HG03045 (cell line): ENCODE results near the gene WDR37.
"Not testable (repeated sequence)": the region's sequence is repeated elsewhere in the genome, so short reads cannot be mapped to it uniquely, and the experiment has no call there.

Experiments used
- ATAC-seq: cut with Tn5 transposase; IDR thresholded peaks from one replicate; pipeline ENCODE4 v1.9.1; 2021; ENCODE audit warnings: mild to moderate bottlenecking, moderate library complexity; ENCODE audit not compliant: unreplicated experiment

WDR37 gene

DNA sequence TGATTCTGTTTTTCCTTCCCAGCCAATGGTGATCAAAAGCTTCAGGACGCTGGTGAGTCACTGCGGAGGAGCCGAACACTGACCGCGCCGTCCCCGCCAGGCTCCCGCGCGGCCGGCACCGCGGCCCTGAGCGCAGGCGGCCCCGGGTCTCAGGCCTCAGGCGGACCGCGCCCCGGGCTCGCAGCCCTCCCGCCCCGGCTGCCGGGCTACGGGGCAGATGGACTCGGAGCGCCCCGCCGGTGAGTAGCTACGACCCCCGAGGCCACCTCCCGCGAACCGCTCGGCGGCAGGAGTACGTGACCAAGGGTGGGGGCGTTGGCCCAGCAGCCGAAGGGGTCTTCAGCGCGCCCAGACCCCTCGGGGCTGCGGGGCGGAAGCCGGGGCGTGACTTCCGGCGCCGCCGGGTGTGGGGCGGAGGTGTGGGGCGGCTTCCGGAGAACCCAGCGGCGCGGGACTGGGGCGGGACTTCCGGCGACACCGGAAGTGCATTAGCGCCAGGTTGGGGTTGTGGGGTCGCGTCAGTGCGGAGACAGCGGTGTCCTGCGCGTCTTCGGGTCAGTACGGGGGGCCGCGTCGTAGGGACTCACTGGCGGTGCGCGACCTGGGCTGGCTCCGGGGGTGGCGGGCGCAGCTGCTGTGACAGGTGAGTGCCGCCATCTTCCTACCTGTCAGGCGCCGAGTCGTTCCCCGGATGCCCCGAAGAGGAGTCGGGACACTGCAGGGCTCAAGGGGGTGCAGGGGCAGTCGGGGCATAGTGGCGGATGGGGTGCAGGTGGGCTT, at the start of gene WDR37:
Gene WDR37, plus strand, starts transcription at position 60 of the 780 bp plus-strand sequence. CDS start 15,771 bp downstream, outside the sequence.
- ATAC-seq, result peak; percentile 97

- no peak for ATAC-seq
Observed at GRCh38 chr10:1006573-1006972, 49.6 kb upstream of the WDR37 start.

- no peak for ATAC-seq
Observed at GRCh38 chr10:1007583-1007982, 48.6 kb upstream of the WDR37 start.

DNA sequence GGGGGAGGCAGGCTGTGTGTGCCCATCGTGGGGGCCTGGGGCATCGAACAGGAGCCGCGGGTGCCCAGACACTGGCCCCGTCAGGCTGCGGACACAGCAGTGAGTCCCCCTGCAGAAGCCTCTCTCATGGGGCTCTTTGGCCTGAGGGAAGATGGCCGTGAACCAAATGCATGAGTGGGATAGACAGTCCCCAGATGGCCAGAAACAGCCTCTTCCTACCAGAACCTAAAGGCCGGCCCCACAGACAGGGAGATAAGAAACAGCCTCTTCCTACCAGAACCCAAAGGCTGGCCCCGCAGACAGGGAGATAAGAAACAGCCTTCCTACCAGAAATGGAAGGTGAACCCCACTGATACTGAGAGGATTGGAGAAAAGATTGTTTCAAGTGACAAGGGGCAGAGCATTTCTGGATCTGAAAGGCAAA, 47.1 kb upstream of the WDR37 start:
- no peak for ATAC-seq

DNA sequence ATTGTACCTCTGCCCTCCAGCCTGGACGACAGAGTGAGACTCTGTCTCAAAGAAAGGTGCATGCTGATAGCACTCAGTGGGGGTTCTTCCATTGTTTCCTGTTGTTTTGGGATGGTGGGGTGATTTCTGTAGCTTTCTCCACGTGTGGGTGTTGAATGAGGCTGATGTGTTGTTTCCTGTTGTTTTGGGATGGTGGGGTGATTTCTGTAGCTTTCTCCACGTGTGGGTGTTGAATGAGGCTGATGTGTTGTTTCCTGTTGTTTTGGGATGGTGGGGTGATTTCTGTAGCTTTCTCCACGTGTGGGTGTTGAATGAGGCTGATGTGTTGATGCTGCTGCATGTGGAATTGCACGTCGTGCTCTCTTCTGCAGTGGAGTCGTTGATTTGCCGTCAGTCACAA, 46.2 kb upstream of the WDR37 start:
- ATAC-seq, result not testable (repeated sequence)

DNA sequence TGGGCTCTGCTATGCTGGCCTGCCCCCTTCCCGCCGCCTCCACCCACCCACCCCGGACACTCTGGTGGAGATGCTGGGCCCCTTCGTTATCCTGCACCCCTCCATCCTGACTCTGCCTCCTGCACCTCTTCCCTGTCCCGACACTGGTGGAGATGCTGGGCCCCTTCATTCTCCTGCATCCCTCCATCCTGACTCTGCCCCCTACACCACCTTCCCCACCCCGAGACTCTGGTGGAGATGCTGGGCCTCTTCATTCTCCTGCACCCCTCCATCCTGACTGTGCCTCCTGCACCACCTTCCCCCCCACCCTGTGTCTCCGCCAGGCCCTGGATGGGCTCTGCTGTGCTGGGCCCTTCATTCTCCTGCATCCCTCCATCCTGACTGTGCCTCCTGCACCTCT, 45.5 kb upstream of the WDR37 start:
- no peak for ATAC-seq

DNA sequence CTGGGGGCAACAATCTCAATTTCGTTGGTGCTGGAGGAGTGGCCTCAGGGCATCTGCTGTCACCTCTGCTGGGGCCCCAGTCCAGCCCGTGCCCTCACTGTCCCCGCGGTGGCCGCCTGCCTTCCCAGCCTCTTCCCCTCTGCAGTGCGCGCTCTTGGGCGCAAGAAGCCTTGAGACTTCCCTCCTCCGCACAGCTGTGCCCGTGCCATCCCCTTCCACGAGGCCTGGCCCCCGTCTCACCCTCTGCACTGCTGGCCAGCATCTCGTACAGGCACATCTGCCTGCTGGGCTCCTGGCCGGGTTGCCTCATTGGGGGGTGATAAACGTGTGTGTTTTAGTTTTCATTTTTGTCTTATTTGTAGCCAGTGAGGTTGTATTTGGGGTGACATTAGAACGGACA, 44.5 kb upstream of the WDR37 start:
- ATAC-seq, result no peak

GRCh38 chr10:1015688-1016087, 40.5 kb upstream of the WDR37 start:
- ATAC-seq, result no peak

DNA sequence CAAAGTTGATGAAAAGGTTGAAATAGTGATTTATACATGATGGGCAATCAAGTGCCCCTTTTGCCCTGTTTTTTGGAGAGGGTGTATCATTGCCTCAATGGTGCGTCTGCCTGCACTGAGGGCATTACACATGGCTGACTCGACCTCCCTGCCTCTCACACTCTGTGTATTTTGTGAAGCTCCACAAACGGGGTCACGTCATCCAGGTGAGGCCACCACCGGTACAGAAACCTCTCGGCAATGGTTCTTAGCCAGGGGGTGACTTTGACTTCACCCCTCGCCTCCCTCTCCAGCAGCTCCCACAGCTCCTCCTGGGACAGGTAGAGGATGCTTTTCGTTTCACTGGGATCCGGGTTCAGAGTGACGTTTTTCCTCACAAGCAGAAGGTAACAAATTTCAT, 36.8 kb upstream of the WDR37 start:
- ATAC-seq, result no peak

- no peak for ATAC-seq
Observed at GRCh38 chr10:1020460-1020859, 35.7 kb upstream of the WDR37 start.

DNA sequence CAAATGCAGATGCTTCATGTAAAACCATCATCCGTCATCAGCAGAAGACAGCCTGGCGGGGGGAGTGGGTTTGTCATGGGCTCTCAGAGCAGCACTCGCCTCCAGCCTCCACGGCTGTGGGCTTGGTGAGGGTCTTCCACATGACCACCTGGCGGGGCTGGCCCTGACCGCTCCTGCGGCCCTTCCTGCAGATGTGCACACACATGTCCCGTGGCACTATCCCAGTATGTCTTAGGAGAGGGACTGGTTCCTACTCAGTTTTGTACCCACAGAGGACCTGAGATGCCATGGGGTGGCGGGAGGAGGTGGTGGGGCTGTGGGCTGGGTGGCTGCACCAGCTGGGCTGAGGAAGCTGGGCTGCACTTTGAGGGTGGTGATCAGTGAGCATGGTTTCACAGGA, 35.2 kb upstream of the WDR37 start:
- no peak for ATAC-seq

DNA sequence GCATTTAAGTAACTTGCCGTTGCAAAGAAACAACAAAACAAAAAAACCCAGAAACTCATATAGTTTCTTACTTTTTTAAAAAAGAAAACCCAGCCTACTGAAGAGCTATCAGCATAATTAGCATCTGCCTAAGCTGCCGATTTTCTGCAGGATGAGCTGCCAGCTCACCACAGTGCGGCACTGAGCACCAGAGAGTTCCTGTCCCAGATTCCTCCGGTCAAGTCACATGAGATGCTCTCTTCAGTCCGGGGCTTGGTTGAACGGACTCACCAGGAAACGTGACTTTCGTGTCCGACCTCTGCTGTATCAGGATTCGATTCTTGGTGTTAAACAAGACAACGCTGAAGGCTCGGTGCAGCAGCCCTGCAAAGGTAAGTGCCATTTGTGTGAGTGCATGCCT, 33.8 kb upstream of the WDR37 start:
- ATAC-seq, result no peak

- no peak for ATAC-seq
Observed at GRCh38 chr10:1024103-1024502, 32.1 kb upstream of the WDR37 start.

DNA sequence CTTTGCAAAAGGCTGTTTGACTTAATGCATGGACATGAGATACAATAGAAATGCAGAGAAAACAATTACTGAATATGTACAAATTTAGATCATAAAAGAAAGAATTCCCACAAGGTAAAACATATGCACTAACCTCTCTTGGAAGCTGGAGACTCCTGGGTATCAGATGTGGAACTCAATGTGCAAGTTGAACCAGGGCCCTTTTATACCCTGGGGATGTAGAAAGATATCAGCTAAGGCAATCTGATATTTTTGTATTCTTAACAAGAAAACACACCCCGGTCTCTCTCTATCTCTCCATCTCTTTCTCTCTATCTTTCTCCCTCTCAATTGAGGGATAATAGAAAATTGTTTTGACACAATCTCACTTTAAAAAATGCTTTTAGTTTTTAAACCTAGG, 30.5 kb upstream of the WDR37 start, which contains the start of gene IDI2:
Gene IDI2, minus strand, starts transcription at position 177 of the 400 bp plus-strand sequence. CDS start 1,136 bp downstream, outside the sequence.
- ATAC-seq, result no peak

DNA sequence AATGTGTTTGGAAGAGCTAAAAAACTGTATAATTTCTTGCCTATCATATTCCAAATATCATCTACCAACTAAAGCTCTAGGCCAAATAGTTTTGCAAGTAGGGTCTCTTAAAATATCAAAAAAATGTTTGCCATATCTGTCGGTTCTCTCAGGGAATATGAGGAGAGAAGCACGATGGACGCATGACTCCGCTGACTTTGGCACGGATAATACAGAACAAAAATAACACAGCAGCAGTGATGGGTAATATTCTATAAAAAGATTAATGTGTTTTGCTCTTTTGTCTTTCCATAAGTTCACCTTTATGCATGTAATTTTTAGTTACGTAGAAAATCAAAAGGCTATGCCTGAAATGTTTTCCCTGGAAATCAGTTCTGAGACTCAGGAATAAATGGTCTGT, 29.6 kb upstream of the WDR37 start:
- ATAC-seq, result no peak

- no peak for ATAC-seq
Observed at GRCh38 chr10:1029838-1030237, 26.3 kb upstream of the WDR37 start.

DNA sequence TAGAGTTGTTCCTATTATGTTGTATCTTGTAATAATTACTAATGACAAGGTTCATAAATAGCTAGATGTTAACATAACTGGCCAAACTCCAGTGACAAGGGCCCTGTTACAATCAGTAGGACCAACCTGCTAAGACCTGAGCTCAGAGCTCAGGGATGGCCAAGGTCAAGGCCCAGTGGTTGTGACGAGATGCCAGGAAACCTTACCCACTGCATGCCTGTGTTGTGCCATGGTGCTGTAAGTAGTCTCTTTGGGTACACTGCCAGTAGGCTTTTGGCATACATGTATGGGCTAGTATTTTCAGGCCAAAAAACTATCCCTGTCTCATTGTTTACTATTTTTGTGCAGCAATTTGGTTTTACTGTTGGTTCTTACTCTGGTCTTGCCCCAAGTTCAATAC, 22.6 kb upstream of the WDR37 start:
- no peak for ATAC-seq

DNA sequence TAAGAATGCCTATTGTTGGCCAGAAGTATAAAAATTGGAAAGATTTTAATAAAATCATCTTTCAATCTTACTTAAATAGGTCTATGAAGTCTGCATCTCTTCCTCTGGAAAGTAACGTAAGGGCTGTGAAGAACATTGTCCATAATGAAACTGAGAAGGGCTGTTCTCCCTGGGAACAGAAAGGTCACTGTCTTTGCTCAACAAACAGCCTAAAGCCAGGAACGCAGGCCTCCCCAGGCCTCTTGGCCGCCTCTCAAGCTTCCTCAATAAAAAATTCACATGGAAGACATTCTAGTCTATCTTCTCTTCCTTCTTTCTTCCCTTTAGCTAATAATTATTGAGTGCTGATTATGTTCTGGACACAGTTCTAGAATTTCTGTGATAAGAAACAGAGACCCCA, 21.4 kb upstream of the WDR37 start:
- ATAC-seq, result no peak

GRCh38 chr10:1035201-1035600, 21.0 kb upstream of the WDR37 start:
- no peak for ATAC-seq

GRCh38 chr10:1036341-1036791, 19.8 kb upstream of the WDR37 start:
- ATAC-seq, result peak; percentile 67

- no peak for ATAC-seq
Observed at GRCh38 chr10:1037098-1037497, 19.1 kb upstream of the WDR37 start.

GRCh38 chr10:1038769-1039168, 17.4 kb upstream of the WDR37 start:
- ATAC-seq, result not testable (repeated sequence)

- no peak for ATAC-seq
Observed at GRCh38 chr10:1040133-1040532, 16.1 kb upstream of the WDR37 start.
